CD4-positive, alpha-beta T cell treated with Interleukin-15 for 1 hour (primary cell): ENCODE results near the gene DENND4C.

ENCODE experiments used
- DNase-seq: peaks from one replicate; pipeline ENCODE4 v3.0.0-alpha.2; 2020

The DENND4C gene

DNA sequence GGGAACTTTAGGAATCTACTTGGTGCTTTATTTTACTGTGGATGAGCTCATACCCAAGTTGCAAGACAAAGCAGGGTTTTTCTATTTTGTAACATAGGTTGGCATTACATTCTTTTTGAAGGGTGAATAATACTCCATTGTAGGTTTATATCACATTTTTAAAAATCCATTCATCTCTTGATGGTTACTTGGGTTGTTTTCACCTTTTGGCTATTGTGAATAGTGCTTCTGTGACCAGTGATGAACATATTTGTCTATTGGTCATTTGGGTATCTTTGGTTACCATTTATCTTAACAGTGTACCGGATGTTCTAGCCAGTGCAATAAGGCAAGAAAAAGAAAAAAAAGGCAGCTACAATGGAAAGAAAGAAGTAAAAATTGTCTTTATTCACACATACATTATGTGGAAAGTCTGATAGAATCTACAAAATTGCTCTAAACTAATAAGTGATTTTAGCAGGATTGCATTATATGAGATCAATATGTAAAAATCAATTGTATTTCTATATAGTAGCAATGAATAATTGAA, 40.0 kb downstream of the DENND4C start:
- no peak for DNase-seq

- no peak for DNase-seq
Measured at GRCh38 chr9:19271081-19271480, 40.6 kb downstream of the DENND4C start.

GRCh38 chr9:19281801-19282200, 51.3 kb downstream of the DENND4C start:
- DNase-seq: no peak

GRCh38 chr9:19283072-19283710, 52.7 kb downstream of the DENND4C start:
- DNase-seq: no peak

DNA sequence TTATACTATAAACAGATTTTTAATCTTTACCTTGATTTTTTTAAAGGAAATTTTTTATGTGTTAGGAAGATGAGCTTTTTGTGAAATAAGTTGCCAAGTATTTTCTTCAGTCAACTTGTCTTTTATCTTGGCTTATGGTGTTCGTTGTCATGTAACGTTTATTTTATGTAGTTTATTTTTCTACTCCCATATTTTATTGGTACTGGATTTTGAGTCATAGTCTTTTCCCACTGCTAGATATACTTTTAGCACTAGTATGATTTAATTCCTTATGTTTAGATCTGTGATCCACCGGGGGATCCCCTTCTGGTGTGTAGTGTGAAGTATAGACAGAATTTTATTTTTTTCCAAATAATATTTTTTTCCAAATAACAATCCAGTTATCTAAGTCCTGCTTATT, 54.2 kb downstream of the DENND4C start:
- no peak for DNase-seq

DNA sequence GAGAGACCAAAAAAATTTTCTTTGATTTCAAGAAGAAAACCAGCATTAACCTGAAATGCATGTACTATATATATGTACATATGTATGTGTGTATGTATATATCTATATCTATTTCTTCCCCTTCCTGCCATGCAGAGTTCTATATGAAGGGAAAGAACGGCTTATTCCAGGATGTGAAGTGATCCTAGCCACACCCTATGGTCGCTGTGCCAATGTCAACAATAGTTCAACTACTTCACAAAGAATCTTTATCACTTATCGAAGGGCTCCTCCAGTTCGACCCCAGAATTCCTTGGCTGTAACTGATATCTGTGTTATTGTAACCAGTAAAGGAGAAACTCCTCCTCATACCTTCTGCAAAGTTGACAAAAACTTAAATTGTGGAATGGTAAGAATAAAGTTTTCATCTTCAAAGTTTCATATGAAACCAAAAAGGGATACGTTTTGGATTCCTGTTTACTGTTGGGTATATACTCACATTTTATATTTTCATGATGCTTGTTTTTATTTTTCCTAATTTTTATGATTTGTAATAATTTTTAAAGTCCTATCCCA, 56.2 kb downstream of the DENND4C start:
- DNase-seq: no peak

DNA sequence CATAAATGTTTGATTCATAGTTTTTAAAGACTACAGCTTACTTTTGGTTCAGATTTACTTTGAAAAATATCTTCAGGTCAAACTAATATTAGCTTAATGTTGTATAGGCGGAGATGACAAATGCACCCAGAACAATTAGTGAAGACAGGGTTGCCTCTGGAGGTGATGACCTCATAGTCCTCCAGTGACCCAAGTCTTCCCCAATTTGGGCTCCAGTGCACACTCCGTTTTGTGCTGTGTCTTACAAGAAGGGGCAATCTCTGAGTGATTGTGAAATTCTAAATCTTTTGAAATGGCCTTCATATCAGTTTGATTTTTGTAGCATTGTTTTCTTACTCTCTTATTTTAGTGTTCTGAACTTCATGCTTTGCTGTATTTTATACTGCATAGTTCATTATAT, 57.6 kb downstream of the DENND4C start:
- DNase-seq: no peak

GRCh38 chr9:19290103-19290502, 59.6 kb downstream of the DENND4C start:
- no peak for DNase-seq

DNA sequence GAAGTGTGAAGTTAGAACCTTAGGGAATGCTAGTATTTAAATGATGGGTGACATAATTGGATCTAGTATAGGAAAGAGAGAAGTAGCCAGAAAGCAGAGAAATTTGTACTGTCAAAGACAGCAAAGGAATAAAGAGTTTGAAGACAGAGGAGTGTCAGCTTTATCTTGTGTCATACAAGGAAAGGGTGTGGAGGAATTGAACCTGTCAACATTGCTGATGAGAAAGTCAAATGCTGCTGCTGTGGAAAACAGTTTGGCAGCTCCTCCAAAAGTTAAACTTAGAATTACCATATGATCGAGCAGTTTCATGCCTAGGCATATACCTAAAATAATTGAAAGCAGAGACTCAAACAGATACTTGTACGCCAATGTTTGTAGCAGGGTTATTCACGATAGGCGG, 63.7 kb downstream of the DENND4C start:
- no peak for DNase-seq

- no peak for DNase-seq
Measured at GRCh38 chr9:19298436-19299000, 68.0 kb downstream of the DENND4C start.

- no peak for DNase-seq
Measured at GRCh38 chr9:19303216-19303615, 72.7 kb downstream of the DENND4C start.

- DNase-seq: no peak
Measured at GRCh38 chr9:19306568-19306967, 76.1 kb downstream of the DENND4C start.

DNA sequence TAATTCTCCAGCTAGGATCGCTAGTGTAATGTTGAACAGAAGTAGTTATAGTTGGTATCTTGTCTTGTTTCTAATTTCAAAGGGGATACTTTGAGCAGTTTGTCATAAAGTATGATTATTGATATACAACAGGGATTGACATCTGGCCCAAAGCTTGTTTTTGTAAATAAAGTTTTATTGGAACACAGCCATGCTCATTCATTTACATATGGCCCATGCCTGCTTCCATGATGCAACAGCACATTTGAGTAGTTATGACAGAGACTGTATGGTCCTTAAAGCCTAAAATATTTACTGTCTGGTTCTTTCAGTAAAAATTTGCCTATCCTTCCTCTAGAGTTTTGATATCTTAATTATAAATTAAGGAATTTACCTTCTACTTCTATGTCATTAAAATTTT, 79.8 kb downstream of the DENND4C start:
- DNase-seq: no peak

DNA sequence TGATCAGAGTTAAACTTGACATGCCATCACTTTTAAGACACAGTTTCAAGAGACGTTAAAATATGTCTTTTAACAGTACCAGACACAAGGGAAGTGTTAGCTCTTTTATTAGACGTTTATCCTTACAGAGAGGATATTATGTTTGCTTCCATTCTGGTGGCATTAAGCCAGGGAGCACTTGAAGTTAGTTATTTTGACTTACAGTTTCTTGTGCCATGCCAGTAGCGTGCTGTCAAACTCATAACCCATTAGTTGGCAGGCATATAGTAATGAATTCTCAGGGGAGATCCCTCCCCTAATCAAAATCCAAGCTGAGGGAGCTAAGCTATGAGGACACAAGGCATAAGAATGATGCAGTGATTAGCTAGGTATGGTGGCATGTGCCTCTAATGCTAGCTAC, 83.1 kb downstream of the DENND4C start:
- no peak for DNase-seq

GRCh38 chr9:19320495-19320894, 90.0 kb downstream of the DENND4C start:
- DNase-seq: no peak

- no peak for DNase-seq
Measured at GRCh38 chr9:19331877-19332276, 101.4 kb downstream of the DENND4C start.

DNA sequence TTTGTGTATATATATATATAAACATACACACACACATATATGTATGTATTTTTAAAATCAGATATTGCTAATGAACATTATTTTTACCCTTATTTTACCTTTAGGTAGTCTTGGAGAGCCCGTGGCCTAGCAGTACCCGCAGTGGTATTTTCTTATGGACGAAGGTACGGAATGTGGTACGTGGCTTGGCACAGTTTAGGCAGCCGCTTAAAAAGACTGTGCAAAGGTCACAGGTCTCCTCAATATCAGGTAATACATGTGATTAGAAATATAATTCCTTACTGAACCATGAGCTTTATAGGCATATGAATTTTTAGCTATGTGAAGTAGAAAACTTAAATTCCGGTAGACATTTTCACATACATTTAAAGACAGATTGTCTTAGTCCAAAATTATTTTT, 105.7 kb downstream of the DENND4C start:
- DNase-seq: no peak

GRCh38 chr9:19342947-19343346, 112.5 kb downstream of the DENND4C start:
- no peak for DNase-seq

- DNase-seq: no peak
Measured at GRCh38 chr9:19358701-19359100, 128.2 kb downstream of the DENND4C start.

GRCh38 chr9:19369107-19369506, 138.6 kb downstream of the DENND4C start:
- DNase-seq: no peak

GRCh38 chr9:19371942-19372341, 141.4 kb downstream of the DENND4C start:
- no peak for DNase-seq

GRCh38 chr9:19372567-19372966, 142.1 kb downstream of the DENND4C start:
- DNase-seq: no peak

DNA sequence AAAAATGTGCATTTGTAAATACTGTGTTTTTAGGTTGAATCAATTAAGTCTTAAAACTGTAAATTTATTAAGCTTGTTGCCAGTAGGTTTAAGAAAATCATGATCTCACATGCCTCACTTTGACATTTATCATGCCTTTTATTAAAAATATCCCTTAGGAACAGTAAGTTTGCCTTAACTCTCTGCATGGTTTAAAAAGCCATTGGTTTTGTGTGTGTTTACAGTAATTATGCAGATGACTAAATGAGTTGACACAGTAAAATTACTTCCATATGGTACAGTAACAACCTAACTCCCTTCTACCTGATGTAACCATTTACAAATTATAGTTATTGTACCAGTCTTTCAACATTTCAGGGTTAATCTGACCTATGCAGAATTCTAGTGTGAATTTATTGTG, 143.0 kb downstream of the DENND4C start:
- no peak for DNase-seq

- DNase-seq: no peak
Measured at GRCh38 chr9:19375538-19375937, 145.0 kb downstream of the DENND4C start.

GRCh38 chr9:19376931-19377330, 146.4 kb downstream of the DENND4C start:
- DNase-seq: no peak
